ENCODE results near the gene TNRC18. TPM values are rescaled to one million over a fixed set of nuclear protein-coding genes. Genes with fewer than 3 reads are reported as not detected.

Gene TNRC18
- total and polyA plus RNA-seq, 9 of the 15 experiments (the other 6 are each of a cell fraction or from before 2014, with no cell fraction given), result 0.03 to 43.2 (median 18.0) TPM

GRCh38 chr7:5396999-5397663, 26.5 kb downstream of the TNRC18 start (continued):
- TF ChIP-seq, protein P1, sequence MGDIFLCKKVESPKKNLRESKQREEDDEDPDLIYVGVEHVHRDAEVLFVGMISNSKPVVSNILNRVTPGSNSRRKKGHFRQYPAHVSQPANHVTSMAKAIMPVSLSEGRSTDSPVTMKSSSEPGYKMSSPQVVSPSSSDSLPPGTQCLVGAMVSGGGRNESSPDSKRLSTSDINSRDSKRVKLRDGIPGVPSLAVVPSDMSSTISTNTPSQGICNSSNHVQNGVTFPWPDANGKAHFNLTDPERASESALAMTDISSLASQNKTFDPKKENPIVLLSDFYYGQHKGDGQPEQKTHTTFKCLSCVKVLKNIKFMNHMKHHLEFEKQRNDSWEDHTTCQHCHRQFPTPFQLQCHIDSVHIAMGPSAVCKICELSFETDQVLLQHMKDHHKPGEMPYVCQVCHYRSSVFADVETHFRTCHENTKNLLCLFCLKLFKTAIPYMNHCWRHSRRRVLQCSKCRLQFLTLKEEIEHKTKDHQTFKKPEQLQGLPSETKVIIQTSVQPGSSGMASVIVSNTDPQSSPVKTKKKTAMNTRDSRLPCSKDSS (IDR thresholded peaks at IDR 0.05; ENCODE audit: low read depth, partially characterized antibody), result no peak
- TF ChIP-seq ZNF121 (CRISPR knock-in tag; conservative IDR thresholded peaks at IDR 0.05) (peak; percentile 47), ADNP (tag; IDR thresholded peaks at IDR 0.05) (peak; percentile 87), ARID1B (IDR thresholded peaks at IDR 0.05) (no peak), ZNF41 (CRISPR knock-in tag; conservative IDR thresholded peaks at IDR 0.05) (no peak), ZNF668 (CRISPR knock-in tag; IDR thresholded peaks at IDR 0.05) (no peak), NCOR1 (IDR thresholded peaks at IDR 0.05) (no peak), RFX7 (CRISPR knock-in tag; IDR thresholded peaks at IDR 0.05) (no peak), NR1H2 (CRISPR knock-in tag; IDR thresholded peaks at IDR 0.05) (no peak), SIN3B (IDR thresholded peaks at IDR 0.05; ENCODE audit: low read depth) (no peak), SMAD4 (CRISPR knock-in tag; conservative IDR thresholded peaks at IDR 0.05) (0 out of 2 replicates have a peak, but pooled peaks have one; percentile 45), BCL6 (CRISPR knock-in tag; IDR thresholded peaks at IDR 0.05) (0 out of 2 replicates have a peak, but pooled peaks have one; percentile 6), CREBBP (IDR thresholded peaks at IDR 0.05; ENCODE audit: low read depth, low read length) (no peak), XRCC5 (IDR thresholded peaks at IDR 0.05; ENCODE audit: low read depth, low read length) (no peak), HCFC1 (IDR thresholded peaks at IDR 0.05; ENCODE audit: low read depth, low read length) (no peak), IFI16 (CRISPR knock-in tag; IDR thresholded peaks at IDR 0.05) (no peak), RBM22 (IDR thresholded peaks at IDR 0.05; ENCODE audit: low read depth, low read length, poor library complexity, severe bottlenecking) (peak; percentile 65), KDM1A (IDR thresholded peaks at IDR 0.05) (peak; percentile 75 to 90), EGR1 (conservative IDR thresholded peaks at IDR 0.05) (no peak), NFIX (CRISPR knock-in tag; IDR thresholded peaks at IDR 0.05; ENCODE audit: low read depth) (no peak), HNRNPL (IDR thresholded peaks at IDR 0.05; ENCODE audit: low read depth, low read length) (peak; percentile 74), ZBTB7A (IDR thresholded peaks at IDR 0.05; ENCODE audit: borderline replicate concordance, control insufficient read depth, low read depth, low read length) (0 out of 2 replicates have a peak, but pooled peaks have one; percentile 18)
- TF ChIP-seq, protein P2, sequence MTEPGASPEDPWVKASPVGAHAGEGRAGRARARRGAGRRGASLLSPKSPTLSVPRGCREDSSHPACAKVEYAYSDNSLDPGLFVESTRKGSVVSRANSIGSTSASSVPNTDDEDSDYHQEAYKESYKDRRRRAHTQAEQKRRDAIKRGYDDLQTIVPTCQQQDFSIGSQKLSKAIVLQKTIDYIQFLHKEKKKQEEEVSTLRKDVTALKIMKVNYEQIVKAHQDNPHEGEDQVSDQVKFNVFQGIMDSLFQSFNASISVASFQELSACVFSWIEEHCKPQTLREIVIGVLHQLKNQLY (CRISPR knock-in tag; conservative IDR thresholded peaks at IDR 0.05), result no peak
- TF ChIP-seq, protein P3, sequence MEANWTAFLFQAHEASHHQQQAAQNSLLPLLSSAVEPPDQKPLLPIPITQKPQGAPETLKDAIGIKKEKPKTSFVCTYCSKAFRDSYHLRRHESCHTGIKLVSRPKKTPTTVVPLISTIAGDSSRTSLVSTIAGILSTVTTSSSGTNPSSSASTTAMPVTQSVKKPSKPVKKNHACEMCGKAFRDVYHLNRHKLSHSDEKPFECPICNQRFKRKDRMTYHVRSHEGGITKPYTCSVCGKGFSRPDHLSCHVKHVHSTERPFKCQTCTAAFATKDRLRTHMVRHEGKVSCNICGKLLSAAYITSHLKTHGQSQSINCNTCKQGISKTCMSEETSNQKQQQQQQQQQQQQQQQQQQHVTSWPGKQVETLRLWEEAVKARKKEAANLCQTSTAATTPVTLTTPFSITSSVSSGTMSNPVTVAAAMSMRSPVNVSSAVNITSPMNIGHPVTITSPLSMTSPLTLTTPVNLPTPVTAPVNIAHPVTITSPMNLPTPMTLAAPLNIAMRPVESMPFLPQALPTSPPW (CRISPR knock-in tag; IDR thresholded peaks at IDR 0.05), result peak; percentile 26; the same call in 1 of the 2 replicates
- TF ChIP-seq, protein P4, sequence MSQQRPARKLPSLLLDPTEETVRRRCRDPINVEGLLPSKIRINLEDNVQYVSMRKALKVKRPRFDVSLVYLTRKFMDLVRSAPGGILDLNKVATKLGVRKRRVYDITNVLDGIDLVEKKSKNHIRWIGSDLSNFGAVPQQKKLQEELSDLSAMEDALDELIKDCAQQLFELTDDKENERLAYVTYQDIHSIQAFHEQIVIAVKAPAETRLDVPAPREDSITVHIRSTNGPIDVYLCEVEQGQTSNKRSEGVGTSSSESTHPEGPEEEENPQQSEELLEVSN (IDR thresholded peaks at IDR 0.05; ENCODE audit: borderline replicate concordance in 1 of 2, extremely low read depth in 1 of 2, insufficient read depth in 1 of 2, insufficient read length in 1 of 2, low read depth in 1 of 2, low read length in 1 of 2, poor library complexity in 1 of 2, severe bottlenecking in 1 of 2), result no peak
